Subcutaneous abdominal adipose tissue (tissue), 5 donors: Measurements from ENCODE around the gene LRRC58.

Experiments used
- H3K27ac ChIP-seq: one replicate; pipeline ENCODE4 v1.7.0; 2013; ENCODE audit warnings: low read depth, mild to moderate bottlenecking, inconsistent platforms, low read length, moderate library complexity
- H3K27me3 ChIP-seq, 5 donors: one replicate each; pipeline ENCODE4 v1.7.0; 2013; ENCODE audit warnings: low read length in 5 of 5, inconsistent platforms in 1 of 5; ENCODE audit not compliant: control insufficient read depth in 5 of 5, insufficient read depth in 4 of 5
- H3K36me3 ChIP-seq, 5 donors: one replicate each; pipeline ENCODE4 v1.7.0; 2013; ENCODE audit warnings: low read length in 5 of 5; ENCODE audit not compliant: control insufficient read depth in 5 of 5, insufficient read depth in 5 of 5
- H3K4me1 ChIP-seq, 5 donors: one replicate each; pipeline ENCODE4 v1.7.0; 2013; ENCODE audit warnings: low read length in 5 of 5, mild to moderate bottlenecking in 3 of 5, moderate library complexity in 1 of 5; ENCODE audit not compliant: control insufficient read depth in 5 of 5, insufficient read depth in 5 of 5
- H3K4me3 ChIP-seq, 5 donors: one replicate each; pipeline ENCODE4 v1.7.0; 2013; ENCODE audit warnings: low read length in 5 of 5, low read depth in 1 of 5
- H3K9ac ChIP-seq, 5 donors: one replicate each; pipeline ENCODE4 v1.7.0; 2013; ENCODE audit warnings: low read length in 5 of 5, mild to moderate bottlenecking in 4 of 5, moderate library complexity in 3 of 5
- H3K9me3 ChIP-seq, 5 donors: one replicate each; pipeline ENCODE4 v1.7.0; 2013; ENCODE audit warnings: low read length in 5 of 5; ENCODE audit not compliant: control insufficient read depth in 5 of 5
- donor health status: healthy.
- donor health status: healthy.
- donor health status: healthy.
- donor health status: healthy.
- donor health status: healthy.

LRRC58 gene

DNA sequence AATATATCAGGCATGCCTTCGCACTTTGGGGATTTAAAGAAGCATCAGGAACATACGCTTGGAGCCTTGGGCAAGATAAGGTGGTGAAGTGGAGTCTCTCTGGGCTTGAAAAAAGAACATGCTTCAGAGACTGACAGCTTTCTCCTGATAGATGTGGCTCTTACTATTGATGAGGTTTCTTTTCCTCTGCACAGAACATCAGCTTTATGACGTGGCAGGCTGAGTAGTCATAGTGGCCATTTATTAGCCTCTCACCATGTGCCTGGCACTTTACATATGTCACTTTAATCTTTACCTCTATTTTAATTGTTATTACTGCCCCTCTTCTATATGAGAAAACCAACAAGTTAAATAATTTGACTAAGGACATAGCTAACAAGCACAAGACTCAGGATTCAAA lies 19.0 kb upstream of the LRRC58 start:
- peaks cover 0 to 4% (median 0%) of the 10 kb centered on the region in 5 donors for H3K27me3 ChIP-seq
- no peaks in the 10 kb centered on the region for H3K9me3 ChIP-seq
- no peak overlapping the region for H3K4me3 ChIP-seq
- H3K9ac ChIP-seq = no peak overlapping the region
- H3K4me1 ChIP-seq = no peaks in the 10 kb centered on the region
- no peak overlapping the region for H3K27ac ChIP-seq
- H3K36me3 ChIP-seq = peaks cover 0 to 10% (median 0%) of the 10 kb centered on the region in 5 donors

DNA sequence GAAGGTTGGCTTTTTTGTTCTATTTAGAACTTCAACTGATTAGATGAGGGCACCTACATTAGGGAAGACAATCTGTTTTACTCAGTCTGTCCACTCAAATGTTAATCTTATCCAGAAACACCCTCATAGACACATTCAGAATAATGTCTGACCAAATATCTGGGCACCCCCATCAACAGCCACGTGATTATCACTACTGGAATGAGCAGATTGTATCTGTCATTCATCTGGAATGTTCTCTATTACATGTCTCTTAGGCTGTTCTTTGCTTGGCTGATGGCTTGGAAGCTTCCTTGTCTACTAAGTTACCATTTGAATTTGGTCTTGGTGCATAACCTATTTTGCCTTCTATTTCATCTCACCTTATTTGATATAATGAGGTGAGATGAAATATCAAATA lies 15.7 kb upstream of the LRRC58 start:
- Histone ChIP-seq H3K4me1 (no peaks in the 10 kb centered on the region), H3K9me3 (no peaks in the 10 kb centered on the region), H3K27me3 (peaks cover 0 to 4% (median 0%) of the 10 kb centered on the region in 5 donors), H3K36me3 (peaks cover 0 to 10% (median 0%) of the 10 kb centered on the region in 5 donors), H3K9ac (no peak overlapping the region), H3K4me3 (no peak overlapping the region), H3K27ac (no peak overlapping the region)

DNA sequence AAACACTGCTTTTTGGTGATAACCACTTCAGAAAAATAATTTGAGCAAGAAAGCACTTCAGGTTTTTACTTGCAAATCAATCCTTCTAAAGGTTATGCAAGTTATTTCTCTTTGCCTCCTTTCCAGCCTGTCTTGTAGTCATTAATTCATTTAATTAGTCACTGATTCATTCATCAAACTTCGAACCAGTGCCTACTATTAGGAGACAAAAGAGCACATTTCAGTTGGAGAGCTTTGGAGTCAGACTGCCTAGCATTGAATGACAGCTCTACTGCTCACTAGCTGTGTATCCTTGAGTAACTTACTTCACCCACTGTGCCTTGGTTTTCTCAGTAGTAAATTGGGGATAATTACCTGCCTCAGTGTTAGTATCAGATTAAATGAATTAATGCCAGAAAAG lies 14.9 kb upstream of the LRRC58 start:
- Histone ChIP-seq H3K9ac (no peak overlapping the region), H3K27ac (no peak overlapping the region), H3K9me3 (no peaks in the 10 kb centered on the region), H3K27me3 (peaks cover 0 to 4% (median 0%) of the 10 kb centered on the region in 5 donors), H3K36me3 (peaks cover 0 to 8% (median 0%) of the 10 kb centered on the region in 5 donors), H3K4me1 (no peaks in the 10 kb centered on the region), H3K4me3 (no peak overlapping the region)

DNA sequence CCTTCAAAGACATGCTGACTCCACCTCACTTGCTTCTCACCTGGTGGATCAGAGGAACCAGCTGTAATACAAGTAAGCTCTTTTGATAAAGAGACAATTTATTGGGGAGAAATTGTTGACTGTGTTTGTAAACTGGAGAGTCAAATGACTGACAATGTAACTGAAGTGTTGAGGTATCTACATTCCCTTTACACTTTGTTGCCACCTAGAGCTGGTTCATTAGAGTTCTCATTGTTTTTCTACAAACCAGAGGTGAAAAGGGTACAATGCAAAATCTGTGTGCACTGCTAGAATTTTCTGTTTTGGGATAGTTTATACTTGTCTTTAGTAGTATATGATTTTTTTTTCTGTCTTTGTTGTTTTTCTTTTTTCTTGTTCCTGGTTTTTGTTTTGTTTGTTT lies 8.7 kb upstream of the LRRC58 start:
- Histone ChIP-seq H3K9ac (no peak overlapping the region), H3K36me3 (no peaks in the 10 kb centered on the region), H3K27ac (no peak overlapping the region), H3K27me3 (no peaks in the 10 kb centered on the region), H3K9me3 (no peaks in the 10 kb centered on the region), H3K4me3 (no peak overlapping the region), H3K4me1 (no peaks in the 10 kb centered on the region)

DNA sequence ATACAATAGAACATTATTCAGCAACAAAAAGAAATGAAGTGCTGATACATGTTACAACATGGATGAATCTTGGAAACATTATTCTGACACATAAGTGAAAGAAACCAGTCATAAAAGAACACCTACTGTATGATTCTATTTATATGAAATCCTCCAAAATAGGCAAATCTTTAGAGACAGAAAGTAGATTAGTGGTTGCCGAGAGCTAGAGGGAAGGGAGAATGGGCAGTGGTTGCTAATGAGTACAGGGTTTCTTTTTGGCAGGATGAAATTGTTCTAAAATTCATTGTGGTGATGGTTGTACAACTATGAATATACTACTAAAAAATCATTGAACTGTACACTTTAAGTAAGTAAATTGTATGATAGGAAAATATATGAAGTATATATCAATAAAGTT lies 6.3 kb upstream of the LRRC58 start:
- H3K36me3 ChIP-seq = no peaks in the 10 kb centered on the region
- H3K4me3 ChIP-seq = no peak overlapping the region
- no peaks in the 10 kb centered on the region for H3K27me3 ChIP-seq
- no peak overlapping the region for H3K9ac ChIP-seq
- H3K27ac ChIP-seq = no peak overlapping the region
- no peaks in the 10 kb centered on the region for H3K9me3 ChIP-seq
- H3K4me1 ChIP-seq = peaks cover 0 to 6% (median 0%) of the 10 kb centered on the region in 5 donors

DNA sequence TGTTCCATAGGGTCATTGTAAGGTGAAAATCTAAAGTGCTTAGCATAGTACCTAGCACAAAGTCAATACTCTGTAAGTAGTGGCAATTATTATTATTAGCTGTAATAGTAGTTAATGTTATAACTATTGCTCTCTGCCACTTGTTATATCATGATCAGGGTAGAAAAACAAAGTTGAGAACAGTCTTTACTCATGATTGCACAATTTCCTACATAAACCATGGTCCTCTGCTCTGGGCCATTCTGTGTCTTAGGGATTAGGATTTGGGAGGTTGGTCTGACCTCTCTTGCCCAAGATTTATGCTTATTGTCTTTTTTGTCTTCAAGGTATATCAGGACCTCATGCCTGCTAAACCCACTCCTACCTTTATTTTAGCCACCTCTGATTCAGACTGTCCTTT lies 4.3 kb upstream of the LRRC58 start:
- no peak overlapping the region for H3K9ac ChIP-seq
- H3K36me3 ChIP-seq = no peaks in the 10 kb centered on the region
- no peaks in the 10 kb centered on the region for H3K27me3 ChIP-seq
- no peak overlapping the region for H3K27ac ChIP-seq
- no peak overlapping the region for H3K4me3 ChIP-seq
- no peaks in the 10 kb centered on the region for H3K9me3 ChIP-seq
- H3K4me1 ChIP-seq = peaks cover under 1 to 13% (median 11%) of the 10 kb centered on the region in 5 donors

DNA sequence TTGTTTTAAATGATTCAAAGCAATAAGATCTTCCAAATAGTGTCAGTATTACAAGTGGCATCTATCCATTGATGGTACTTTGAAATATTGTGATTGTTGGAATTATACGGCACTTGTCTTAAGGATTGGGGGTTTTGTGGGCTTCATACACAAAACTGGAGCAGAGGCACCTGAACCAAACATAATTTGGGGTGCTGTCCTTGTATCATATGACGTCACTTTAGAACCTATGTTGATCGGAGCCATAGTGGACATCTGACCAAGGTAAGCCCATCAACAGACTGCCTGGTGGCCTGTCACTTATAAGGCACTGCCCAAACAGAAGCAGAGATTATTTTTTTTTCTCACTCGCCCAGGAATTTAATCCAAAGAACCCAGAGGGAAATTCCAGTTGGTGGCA lies 2.9 kb upstream of the LRRC58 start:
- H3K27me3 ChIP-seq = no peaks in the 10 kb centered on the region
- H3K9me3 ChIP-seq = no peaks in the 10 kb centered on the region
- no peak overlapping the region for H3K27ac ChIP-seq
- H3K4me3 ChIP-seq = no peak overlapping the region
- no peaks in the 10 kb centered on the region for H3K36me3 ChIP-seq
- no peak overlapping the region for H3K9ac ChIP-seq
- H3K4me1 ChIP-seq = peaks cover 6 to 24% (median 21%) of the 10 kb centered on the region in 5 donors

DNA sequence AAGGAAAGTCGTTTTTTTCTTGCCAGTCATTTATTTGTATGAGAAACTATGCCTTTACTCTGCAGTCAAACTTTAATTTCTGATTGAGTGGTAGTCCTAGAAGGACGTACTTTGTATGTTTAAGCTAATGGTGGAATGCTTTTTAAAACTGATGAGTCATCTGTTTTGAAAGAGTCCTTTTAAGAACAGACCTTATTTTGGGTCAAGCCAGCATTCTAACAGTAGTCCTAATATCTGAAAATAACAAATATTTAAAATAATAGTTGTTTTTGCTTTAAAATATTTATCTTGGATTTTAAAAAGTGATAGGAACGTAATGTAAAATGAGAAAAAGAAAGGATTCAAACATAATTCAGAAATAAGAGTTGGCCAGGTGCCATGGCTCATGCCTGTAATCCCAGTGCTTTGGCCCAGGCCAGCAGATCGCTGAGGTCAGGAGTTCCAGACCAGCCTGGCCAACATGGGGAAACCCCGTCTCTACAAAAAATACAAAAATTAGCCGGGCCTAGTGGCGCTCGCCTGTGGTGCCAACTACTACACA lies 1.3 kb upstream of the LRRC58 start:
- Histone ChIP-seq H3K9ac (peak overlapping the region in 2 of 5 donors; percentile 83 to 95), H3K27me3 (no peaks in the 10 kb centered on the region), H3K4me3 (peak overlapping the region; percentile 85 to 95 (median 92)), H3K36me3 (no peaks in the 10 kb centered on the region), H3K9me3 (no peaks in the 10 kb centered on the region), H3K27ac (peak overlapping the region; percentile 96), H3K4me1 (peaks cover 6 to 28% (median 21%) of the 10 kb centered on the region in 5 donors)

DNA sequence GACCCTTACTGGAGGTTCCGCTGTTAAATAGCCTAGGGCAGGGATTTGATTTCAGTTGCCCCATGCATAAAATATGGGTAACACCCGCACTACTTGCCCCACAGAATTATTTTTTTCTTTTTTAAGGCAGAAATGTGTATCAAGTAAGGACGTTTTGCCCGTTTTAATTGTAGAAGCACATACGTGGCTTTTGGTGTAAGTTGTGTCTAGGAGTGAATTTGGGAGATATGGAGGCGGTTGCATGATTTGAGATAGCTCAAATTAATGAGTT lies 636 bp upstream of the LRRC58 start:
- H3K36me3 ChIP-seq = no peaks in the 10 kb centered on the region
- no peaks in the 10 kb centered on the region for H3K9me3 ChIP-seq
- no peaks in the 10 kb centered on the region for H3K27me3 ChIP-seq
- H3K9ac ChIP-seq = peak overlapping the region; percentile 77 to 95 (median 83)
- peak overlapping the region; percentile 96 for H3K27ac ChIP-seq
- peak overlapping the region; percentile 85 to 95 (median 92) for H3K4me3 ChIP-seq
- peaks cover 6 to 28% (median 21%) of the 10 kb centered on the region in 5 donors for H3K4me1 ChIP-seq

DNA sequence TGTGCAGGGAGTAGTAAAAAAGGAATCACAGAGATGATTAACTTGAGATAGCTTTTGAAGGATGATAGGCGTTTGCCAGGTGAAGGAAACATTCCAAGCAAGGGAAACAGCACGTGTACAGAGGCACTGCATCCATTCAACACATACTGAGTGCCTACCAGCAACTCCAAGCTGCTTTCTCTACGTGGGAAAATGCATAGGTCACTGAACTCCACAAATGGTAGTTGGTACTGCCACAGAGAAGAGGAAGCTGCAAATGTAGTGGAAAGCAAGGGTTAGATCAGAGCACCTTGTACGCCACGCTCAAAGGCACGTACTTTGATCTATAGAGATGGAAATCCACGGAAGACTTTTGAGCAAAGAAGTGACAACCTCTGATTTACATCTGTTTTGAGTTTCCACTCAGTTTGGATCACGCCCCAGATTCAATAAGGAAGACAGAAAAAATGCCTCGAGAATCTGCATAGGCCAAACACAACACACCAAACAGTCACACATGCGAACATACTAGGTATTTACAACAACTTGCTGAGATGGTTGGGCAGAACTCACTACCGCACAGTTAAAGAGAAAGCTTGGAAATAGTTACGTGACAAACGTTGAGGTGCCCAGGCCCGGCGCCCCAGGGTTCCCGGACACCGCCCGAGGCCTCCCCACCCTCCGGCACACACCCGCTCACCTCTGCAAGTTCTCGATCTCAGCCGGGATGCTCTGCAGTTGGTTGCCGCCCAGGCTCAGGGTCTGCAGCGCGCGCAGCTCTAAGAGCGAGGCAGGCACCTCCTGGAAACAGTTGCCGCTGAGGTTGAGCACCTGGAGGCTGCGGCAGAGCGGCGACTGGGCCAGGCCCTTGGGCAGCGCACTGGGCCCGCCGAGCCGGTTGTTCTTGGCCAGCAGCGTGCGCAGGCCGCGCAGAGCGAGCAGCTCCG lies 826 bp downstream of the LRRC58 start:
- Histone ChIP-seq H3K9ac (peak overlapping the region; percentile 79 to 92 (median 87)), H3K27ac (peak overlapping the region; percentile 96), H3K27me3 (no peaks in the 10 kb centered on the region), H3K4me1 (peaks cover 6 to 28% (median 21%) of the 10 kb centered on the region in 5 donors), H3K4me3 (peak overlapping the region; percentile 86 to 95 (median 92)), H3K9me3 (no peaks in the 10 kb centered on the region), H3K36me3 (no peaks in the 10 kb centered on the region)
